Stimulated activated naive CD8-positive, alpha-beta T cell treated with anti-CD3 and anti-CD28 coated beads, Interleukin-15, Interleukin-2, amounts not matched to agents 100 U/mL and 50 U/mL, for 24 hours (primary cell): ENCODE results near the gene PLEKHS1.
A peak's percentile ranks its signal among the peaks of the same experiment; 100 is the strongest.

Experiments used
- ATAC-seq: fragments of 150-1000 bp; cut with Tn5 transposase; one replicate; pipeline ENCODE4 v1.10.0; 2021
- DNase-seq: peaks from one replicate; pipeline ENCODE4 v3.0.0; 2021

Gene PLEKHS1

DNA sequence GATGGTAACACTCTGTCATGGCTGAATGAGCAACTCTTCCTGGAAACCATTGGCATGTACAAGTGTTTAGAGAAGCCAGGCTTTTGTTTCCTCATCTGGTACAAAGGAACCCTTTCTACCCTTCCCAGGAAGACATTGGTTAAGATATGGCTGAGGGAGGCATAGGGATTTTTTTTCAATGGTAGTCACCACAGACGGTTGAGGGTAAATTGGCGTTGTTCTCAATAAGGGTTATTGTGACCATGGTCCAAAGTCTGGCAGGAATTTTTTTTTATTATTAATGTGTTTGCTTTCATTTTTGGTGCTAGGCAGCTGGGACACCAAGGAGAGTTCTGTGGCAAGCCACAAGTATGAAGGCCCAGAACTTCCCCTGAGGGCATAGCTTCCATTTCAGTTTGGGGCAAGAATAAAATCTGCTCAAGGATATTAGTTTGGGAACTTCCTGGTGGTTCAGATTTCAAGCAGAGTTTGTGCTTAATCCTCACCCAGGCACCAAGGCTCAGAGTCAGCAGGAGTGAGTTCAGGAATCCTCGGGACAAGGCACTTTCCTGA lies at the start of gene PLEKHS1:
TSS of gene PLEKHS1 (plus strand) at position 502 of the 552 bp plus-strand sequence. CDS start 3,596 bp downstream, outside the sequence.
- DNase-seq (no peak), ATAC-seq (no peak)

DNA sequence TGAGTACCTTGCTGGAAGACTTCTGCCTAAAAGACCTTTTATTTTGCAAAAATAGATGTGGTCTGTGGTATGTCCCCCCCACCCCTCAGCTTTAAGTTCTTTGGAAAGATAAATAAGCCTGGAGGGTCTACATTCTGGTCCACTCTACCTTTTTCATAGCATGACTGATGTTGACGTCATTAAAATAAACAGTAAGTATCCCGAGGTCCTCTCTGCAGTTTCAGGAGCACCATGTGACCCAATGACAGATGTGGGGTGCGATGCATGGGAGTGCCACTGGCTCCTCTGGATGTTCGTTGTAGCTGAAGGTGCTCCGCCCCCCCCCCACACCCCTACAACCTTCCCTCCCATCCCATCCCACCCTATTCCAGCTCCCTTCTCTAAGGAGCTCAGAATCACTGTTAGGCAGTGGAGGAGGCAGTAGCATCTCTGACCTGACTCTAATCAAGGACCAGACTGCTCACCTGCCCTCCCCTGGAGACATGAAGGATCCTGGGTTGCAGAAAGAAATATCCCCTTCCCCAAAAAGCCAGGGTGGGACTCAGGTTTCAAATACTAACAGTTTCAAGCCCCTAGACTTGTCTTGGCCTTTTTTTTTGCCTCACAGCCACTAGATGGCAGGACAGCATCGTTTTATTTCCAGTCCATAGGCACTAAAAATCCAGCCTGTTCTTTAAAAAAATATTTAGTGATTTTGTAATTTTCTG lies 46.7 kb upstream of the PLEKHS1 start:
- DNase-seq (peak; percentile 25), ATAC-seq (no peak)

DNA sequence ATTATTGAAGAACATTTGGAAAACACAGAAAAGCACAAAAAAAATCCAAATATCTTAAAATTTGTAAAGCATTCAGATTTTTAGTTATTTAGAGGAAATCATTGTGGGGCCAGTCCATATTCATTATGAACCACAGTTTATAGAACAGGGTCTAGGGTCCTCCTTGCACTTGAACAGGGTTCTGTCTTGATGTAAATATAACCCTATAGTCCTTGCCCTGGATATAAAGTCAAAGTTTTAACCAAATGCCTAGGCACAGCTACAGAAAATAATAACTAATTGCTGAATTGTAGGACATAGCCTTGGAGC lies 46.2 kb upstream of the PLEKHS1 start:
- DNase-seq: no peak
- ATAC-seq: no peak

DNA sequence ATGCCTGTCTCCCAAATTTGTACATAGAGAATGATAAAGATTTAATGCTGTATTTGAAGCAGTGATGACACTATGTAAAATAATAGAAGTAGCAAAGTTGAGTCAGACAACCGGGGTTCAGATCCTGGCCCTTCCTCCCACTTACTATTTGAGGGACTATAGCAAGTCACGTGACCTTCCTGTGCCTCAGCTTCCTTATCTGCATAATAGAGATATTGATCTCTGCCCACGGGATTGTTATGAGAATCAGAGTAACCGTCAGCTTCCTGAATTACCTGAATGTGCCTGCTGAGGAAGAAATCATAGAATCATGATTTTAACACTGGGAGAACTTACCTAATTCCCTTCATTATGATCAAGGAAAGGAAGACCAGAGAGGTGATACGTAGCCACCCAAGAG lies 44.9 kb upstream of the PLEKHS1 start:
- no peak for DNase-seq
- no peak for ATAC-seq

DNA sequence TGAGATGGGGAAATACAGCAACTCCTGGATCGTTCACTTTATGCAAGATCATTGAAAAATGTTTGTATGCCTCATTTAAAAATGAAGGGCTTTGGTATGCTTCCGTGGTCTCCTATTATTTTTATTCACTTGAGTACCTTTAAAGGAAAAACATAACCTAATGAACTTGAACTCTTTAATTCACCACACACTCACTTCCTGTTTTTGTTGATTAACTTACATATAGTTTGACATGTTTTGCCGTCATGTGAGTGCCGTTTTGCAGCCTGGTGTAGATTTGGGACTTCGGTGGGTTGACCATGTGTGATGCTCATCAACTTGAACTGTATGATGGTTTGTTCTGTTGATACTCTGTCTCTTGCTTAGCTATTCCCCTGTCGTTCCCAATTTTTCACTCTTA lies 42.8 kb upstream of the PLEKHS1 start:
- DNase-seq: no peak
- no peak for ATAC-seq

DNA sequence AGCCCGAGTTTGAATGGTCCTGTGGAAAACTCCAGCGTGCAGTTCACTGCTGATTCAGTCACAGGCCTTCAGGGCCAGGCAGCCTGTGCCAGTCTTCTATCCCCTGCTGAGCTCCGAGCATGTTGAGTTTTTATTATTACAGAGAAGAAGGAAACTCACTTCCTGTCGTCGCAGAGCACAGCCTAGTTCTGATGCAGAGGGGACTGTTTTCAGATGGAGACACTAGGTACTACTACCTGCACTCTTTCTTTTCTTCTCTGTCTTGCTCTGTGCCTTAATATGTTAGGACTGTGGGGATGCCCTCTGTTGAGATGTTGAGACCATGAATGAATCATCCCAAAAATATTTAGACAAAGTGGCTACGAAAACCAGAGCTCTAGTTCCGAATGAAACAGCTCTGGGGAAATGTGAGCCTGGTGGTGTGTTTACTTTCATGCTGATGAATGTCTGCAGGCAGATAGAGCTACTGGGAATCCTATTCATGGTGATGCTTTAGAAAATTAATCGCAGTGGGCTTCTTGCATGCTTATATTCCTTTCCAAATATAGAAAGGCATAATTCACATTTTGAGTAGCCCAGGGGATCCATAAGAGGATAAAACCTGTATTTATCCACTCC lies 42.2 kb upstream of the PLEKHS1 start:
- DNase-seq (no peak), ATAC-seq (no peak)

DNA sequence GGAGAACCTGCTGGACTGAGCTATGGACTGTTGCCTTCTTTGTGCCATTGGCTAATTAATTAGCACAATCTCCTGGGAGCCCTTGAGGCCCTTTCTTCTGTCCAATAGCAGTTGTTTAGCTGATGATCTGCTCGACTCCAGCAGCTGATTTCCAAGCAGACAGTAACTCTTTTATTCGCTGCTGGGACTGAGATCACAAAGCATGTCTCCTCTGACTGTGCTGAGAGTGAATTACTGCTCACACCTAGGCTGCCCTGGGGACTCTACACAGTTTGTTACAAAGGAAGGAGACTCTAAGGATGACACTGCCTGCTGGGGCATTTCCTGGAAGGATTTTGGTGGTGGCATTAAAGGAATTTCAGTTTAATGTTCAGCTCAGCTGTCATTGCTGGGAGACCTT lies 40.3 kb upstream of the PLEKHS1 start:
- no peak for DNase-seq
- no peak for ATAC-seq

DNA sequence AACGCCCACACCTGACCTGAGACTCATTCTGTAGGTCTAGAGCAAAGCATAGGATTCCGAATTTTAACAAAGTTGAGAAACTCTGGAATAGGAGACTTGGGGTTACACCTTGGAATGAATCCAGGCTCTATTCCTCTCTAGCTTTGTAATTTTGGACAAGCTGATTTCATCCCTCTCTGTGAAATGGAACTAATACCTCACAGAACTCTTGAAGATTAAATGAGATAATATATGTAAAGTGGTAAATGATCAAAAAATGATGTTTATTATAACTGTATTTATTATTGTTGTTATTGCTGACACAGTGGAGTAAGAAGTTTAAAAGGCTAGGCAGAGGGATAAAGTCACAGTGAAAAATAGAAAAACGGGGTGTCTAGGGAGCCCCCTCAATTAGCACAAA lies 39.5 kb upstream of the PLEKHS1 start:
- DNase-seq (no peak), ATAC-seq (no peak)

DNA sequence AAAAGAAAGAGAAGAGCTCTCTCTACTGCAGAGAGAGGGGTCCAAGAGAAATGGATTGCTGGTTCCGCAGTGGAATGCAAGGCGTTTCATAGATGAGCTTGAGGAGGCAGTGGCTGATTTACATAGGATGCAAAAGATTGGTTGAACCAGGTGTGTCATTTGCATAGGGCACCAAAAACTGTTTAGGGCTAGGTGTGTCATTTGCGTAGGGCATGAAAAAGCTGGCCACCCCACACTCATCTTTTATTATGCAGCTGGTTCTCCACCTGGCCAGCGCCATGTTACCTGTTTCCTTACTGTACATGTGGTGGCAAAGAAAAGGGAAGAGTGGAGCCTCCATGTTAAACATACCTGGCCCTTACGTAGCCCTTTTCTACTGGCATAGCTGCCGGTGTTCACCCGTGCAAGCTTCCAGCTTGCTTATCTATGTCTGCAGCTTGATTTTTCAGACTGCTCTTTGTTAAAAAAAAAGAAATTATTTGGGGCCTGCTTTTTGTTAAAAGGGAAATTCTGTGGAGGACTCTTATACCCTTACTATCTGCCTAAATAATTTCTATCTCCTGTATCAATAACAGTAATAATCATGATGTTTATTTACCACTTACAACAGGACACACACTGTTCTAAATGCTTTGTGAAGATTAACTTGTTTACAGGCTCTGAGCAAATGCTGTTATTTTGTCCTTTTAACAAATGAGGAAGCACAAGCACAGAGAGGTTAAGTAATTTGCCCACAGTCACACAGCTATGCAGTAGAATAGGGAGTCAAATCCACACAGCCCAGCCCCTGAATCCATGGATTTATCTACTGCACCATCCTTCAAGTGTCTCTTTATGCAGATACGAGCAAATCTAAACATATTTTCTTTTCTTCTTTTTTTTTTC lies 38.5 kb upstream of the PLEKHS1 start:
- no peak for DNase-seq
- ATAC-seq: no peak

DNA sequence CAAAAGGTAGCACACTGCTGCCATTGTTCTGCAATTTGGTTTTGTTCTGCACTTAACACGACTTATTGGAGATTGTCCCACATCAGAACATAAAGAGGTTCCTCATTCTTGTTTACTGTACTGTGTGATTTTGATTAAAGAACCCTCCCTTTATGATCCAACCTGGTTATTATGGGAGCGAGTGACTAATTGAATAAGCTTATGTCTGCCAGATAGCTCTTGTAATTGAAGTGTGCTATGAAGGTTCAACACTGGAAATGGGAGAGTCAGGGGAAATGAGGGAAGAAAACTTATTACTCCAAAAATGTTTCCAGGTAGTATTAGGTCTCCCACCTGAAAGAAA lies 37.9 kb upstream of the PLEKHS1 start:
- DNase-seq (no peak), ATAC-seq (no peak)

DNA sequence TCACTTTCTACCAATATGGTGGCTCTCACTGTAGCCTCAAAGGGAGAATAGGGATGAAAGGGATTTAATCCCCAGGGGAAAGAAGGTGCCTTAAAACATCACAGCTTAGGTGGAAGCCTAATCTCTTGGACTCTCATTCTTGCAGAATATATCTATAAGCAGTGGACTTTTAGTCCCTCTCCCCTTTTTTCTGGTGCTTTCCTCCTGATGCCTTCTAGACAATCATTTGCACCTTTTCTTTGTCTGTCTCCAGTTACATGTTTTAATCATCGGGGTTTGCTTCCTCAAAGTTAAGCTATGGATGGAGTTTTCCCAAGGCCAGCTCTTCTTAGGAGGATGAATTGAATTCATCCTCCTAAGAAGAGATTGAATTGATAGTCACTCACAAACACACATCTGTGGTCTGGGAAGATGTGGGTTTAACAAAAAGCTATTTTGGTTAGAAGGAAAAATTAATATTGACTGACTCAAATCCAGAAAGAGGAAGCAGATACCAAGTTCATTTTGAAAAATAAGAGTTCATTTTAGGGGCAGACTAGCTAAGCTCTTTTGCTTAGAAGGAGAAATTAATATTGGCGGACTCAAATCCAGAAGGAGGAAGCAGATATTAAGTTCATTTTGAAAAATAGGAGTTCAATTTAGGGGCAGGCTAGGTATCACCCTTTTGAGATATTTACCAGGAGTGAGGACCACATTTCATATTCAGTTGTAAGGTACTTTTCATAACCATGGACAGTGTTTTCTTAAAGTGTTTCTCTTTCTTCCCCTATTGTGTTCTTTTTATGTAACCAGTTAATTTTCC lies 35.2 kb upstream of the PLEKHS1 start:
- ATAC-seq (no peak), DNase-seq (no peak)

DNA sequence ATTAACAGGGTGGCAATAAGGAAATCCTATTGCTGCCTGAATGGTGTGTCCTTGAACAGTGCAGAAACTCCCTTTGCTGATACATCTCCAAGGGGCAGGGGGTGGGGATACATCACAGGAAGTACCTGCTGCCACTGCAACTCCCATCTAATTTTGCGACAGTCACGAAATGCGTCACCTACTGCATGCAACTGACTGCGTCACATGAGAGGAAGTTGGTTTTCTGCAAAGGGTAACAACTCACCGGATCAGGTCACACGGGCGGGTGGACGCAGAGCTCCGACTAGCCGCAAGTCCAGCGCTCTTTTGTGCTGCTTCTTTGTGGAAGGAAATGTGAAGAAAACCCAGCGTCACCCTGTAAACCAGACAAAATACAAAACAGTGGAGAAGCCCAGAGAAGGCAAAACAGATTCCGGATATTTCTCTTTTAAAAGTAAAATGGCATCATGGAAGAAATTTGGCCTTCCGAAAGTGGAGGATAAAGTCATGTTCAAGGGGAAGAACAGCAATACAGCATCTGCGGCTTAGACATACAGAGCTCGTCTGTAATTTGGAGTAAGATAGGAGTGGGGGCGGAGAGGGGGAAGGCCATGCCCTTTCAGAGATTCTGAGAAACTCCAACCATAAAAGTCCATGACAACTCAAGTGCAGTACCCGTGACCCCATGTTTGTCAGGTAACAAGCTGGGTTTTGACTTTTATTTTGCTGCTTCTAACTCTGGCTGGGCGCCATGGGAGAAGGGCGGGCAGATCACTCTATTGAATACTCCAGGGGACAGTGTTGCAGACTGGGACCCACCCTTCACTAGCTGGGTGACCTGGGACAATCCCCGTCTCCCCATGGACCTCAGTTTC lies 32.3 kb upstream of the PLEKHS1 start:
- ATAC-seq (no peak), DNase-seq (no peak)

DNA sequence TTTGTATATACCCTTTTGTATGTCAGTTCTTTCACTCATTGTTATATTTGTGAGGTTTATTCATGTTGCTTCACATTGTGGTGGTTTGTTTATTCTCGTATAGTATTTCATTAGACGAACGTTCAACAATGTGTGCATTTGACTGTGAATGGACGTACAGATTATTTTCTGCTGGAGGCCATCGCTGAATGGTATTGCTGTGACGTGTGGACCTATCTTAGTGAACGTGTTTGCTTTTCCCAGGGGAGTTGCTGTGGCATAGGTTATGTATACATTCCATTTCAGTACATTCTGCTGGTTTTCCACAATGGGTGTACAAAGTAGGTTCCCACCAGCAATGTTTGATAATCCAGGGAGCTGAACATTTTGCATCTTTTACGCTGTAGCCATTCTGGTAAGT lies 31.1 kb upstream of the PLEKHS1 start:
- DNase-seq: no peak
- no peak for ATAC-seq

DNA sequence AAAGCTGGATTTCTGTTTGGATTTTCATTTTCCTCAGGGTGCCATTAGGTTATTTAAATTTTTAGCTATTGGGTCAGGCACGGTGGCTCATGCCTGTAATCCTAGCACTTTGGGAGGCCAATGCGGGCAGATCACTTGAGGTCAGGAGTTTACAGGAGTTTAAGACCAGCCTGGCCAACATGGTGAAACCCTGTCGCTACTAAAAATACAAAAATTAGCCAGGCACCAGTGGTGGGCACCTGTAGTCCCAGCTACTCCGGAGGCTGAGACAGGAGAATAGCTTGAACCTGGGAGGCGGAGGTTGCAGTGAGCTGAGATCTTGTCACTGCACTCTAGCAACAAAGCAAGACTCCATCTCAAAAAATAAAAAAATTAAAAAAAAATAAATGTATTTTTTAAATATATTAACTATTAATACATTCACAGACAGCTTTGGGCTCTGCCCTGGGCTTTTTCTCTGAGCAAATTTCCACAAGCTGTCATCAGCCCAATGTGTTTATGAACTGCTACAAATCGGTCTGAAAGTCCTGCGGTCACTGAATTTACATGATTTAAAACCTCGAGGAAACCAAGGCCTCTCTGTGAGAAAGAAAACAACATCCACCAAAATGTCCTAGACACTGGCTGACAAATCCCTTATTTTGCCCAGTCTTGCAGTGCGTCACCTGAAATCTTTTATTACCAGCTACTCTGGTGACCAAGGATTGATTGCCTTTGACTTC lies 19.2 kb upstream of the PLEKHS1 start:
- ATAC-seq (no peak), DNase-seq (no peak)

DNA sequence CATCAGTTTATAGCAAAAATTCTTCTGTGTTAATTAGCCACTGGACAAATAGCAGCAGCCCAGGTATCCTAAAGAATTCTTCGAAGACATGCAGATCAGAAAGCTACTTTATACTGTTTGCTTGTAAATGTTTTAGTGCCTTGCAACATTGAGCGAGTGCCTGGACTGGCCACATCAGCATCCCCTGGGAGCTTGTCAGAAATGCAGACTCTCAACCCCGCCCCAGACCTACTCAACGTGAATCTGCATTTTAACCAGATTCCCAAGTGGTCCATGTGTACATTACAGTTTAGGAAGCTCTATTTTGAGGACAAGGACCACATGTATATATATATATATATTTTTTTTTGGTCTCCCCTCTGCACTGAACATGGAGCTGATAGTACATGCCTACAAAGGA lies 18.5 kb upstream of the PLEKHS1 start:
- ATAC-seq (no peak), DNase-seq (no peak)

DNA sequence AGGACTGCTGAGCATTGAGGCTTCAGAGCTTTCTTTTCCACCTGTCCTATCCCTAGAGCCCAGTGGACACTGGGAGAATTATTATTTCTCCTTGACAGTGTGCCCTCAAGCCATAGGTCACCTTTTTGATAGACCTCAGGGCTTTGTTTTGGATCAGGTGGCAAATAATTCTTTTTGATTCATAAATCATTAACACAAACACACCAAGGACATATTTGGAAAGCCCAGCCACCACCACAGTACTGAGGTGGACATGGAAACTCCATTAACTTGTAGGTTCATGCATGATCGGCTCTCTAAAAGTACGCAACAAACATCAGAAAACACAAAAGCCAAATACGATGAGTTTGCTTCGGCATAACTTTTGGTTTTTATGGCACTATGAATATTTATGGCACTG lies 17.8 kb upstream of the PLEKHS1 start:
- DNase-seq (no peak), ATAC-seq (no peak)

DNA sequence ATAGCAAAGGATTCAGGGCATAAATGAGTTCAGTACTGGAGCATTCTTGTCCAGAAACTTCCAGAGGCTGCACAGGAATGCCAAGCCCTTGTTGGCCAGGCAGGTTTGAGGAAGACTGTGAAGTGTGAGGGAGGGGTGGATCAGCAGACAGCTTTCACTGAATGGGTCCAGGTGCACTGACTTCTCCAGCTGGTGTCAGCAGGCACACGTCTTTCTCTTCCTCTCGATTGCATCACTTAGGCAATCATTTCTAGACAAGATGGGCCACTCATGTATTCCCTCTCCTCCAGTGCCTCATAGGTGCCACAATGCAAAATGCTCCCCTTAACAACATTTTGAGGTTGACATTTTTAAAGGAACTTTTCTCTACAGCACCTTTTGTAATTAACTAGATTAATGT lies 15.6 kb upstream of the PLEKHS1 start:
- peak; percentile 52 for ATAC-seq

DNA sequence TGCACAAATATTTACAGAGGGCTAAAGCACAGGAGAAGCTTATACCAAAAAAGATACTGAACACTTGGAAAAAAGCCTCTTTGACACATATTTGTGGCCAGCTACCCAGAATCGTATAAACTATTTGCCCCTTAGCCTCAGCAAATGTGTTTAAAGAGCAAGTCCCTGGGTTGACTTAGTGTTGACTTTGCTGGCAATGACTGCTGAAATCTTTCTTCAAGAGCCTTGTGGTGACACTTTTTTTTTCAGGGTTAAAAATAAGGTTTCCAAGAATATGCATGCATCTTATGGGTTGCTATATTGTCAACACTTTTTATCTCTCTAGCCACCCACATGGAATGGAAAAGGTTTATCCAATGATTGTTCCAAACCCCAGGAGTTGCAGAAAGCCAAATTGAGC lies 14.9 kb upstream of the PLEKHS1 start:
- no peak for DNase-seq

More for the DNA sequence above, 15.6 kb upstream of the PLEKHS1 start:
- DNase-seq: no peak

DNA sequence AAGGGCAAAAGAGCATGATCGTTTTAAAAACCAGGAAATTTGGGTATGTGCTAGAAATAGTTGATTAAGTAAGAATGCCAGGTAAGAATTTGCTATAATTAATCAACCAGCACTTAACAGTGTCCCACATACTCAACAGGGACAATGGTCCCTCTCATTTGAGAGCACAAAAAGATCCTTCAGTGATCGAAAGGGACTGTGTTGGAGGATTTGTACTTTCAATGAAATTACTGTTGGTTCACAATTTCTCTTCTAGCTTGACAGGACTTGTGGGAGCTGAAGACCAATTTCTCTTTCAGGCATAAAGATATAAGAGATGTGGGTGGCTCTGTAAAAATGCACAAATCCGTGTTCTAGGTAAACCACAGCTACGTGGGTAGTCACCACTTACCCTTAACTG lies 12.5 kb upstream of the PLEKHS1 start:
- ATAC-seq: no peak
- no peak for DNase-seq

More for the DNA sequence above, 14.9 kb upstream of the PLEKHS1 start:
- no peak for ATAC-seq

DNA sequence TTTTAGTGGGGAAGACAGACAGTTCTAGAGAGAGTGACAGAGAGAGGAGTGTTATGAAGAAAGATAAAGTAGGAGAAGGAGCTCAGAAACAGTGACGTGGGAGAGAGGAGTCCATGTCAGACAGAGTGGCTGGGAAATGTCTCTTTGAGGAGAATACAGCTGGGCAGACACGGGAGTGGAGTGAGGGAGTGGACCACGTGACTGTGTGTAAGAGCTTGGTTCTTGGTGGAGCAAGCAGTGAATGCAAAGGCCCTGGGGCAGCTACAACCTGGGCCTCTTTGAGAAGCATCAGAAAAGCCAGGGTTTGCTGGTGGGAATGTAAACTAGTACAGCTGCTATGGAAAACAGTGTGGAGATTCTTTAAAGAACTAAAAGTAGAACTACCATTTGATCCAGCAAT lies 11.9 kb upstream of the PLEKHS1 start:
- no peak for DNase-seq
- no peak for ATAC-seq

DNA sequence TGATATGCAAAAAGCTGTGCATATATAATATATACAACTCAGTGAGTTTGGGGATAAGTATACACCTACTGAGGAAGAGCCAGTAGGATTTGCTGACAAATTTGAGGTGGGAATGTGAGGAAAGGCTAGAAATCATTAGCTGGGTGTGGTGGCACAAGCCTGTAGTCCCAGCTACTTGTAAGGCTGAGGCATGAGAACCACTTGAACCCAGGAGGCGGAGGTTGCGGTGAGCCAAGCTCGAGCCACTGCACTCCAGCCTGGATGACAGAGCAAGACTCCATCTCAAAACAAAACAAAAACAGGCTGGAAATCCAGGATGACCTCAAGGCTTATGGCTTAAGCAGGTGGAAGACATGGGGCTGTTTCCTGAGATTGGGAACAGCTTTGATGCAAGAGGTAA lies 10.6 kb upstream of the PLEKHS1 start:
- ATAC-seq (no peak), DNase-seq (no peak)
